Endothelial cell of umbilical vein (primary cell): ENCODE data around the gene MMS19. TPM values are rescaled to one million over a fixed set of nuclear protein-coding genes. Genes with fewer than 3 reads are reported as not detected.

Source experiments
- BruUV-seq: library from RNA; stranded (reverse); fragments of 400-500 nt; replicated peaks from 2 replicates; lab custom pipeline; 2021; lab: Mats Ljungman, UMichigan
- CTCF ChIA-PET: fragments of 300-600, 350-600 bp; sonication (Branson Sonifier 250); formaldehyde crosslinking; loops from one replicate; lab custom pipeline; 2021; ENCODE audit warnings: antibody characterized with exemption, inconsistent platforms; lab: Charles Lee
- POLR2A ChIA-PET: fragments of 300-600, 350-600 bp; sonication (Branson Sonifier 250); formaldehyde crosslinking; loops from one replicate; lab custom pipeline; 2021; ENCODE audit warnings: antibody characterized with exemption, inconsistent platforms; lab: Charles Lee
- DNase-seq: peaks from one replicate; pipeline ENCODE4 v3.0.0-alpha.2; 2011; ENCODE audit warnings: low read depth, low spot score
- FAIRE-seq: peaks from 2 replicates; lab custom pipeline; 2011; peaks lifted over from hg19 to GRCh38; lab: Jason Lieb, UNC
- H2AFZ ChIP-seq: 2 replicates; pipeline ENCODE4 v1.6.0; 2012; ENCODE audit warnings: low read depth, low read length, control low read depth, inconsistent platforms
- H3K27ac ChIP-seq: 2 replicates; pipeline ENCODE4 v1.5.1; 2011; ENCODE audit warnings: low read depth, mild to moderate bottlenecking, control low read depth, low read length, moderate library complexity; ENCODE audit not compliant: insufficient read depth
- H3K27me3 ChIP-seq, 2 experiments: 2 replicates each; pipeline versions ENCODE4 v1.6.0 to v1.6.1; 2011; ENCODE audit warnings: low read length in 2 of 2, mixed read lengths in 1 of 2; ENCODE audit not compliant: control insufficient read depth in 2 of 2, insufficient read depth in 2 of 2
- H3K36me3 ChIP-seq, 2 experiments: 2 replicates in 1 of 2; 3 replicates in 1 of 2; pipeline ENCODE4 v1.5.1; 2011; ENCODE audit warnings: low read length in 2 of 2, mild to moderate bottlenecking in 1 of 2, moderate library complexity in 1 of 2; ENCODE audit not compliant: control insufficient read depth in 2 of 2, insufficient read depth in 2 of 2; ENCODE audit errors: extremely low read depth in 1 of 2
- H3K4me1 ChIP-seq: 3 replicates; pipeline ENCODE4 v1.5.1; 2011; ENCODE audit warnings: mild to moderate bottlenecking, low read length; ENCODE audit not compliant: control insufficient read depth, insufficient read depth; ENCODE audit errors: extremely low read depth
- H3K4me2 ChIP-seq: 2 replicates; pipeline ENCODE4 v1.6.1; 2011; ENCODE audit warnings: low read length, control low read depth, mixed read lengths; ENCODE audit not compliant: insufficient read depth
- H3K4me3 ChIP-seq, 3 experiments: fragments of 200-600 bp in 1 of 3; sonication (generic), shearing (Covaris generic) in 1 of 3; replicated peaks in 1 of 3; 2 replicates each; pipeline ENCODE4 v1.5.1; 2011 to 2016; ENCODE audit warnings: control low read depth in 3 of 3, low read length in 3 of 3, mild to moderate bottlenecking in 2 of 3, inconsistent platforms in 1 of 3, low read depth in 1 of 3, moderate library complexity in 1 of 3; ENCODE audit not compliant: insufficient read depth in 1 of 3
- H3K79me2 ChIP-seq: 2 replicates; pipeline ENCODE4 v1.6.0; 2012; ENCODE audit warnings: low read length, inconsistent platforms; ENCODE audit not compliant: control insufficient read depth, insufficient read depth
- H3K9ac ChIP-seq: replicated peaks from 2 replicates; pipeline ENCODE3; 2011; ENCODE audit warnings: low read length, control low read depth; ENCODE audit not compliant: insufficient read depth; ENCODE audit errors: extremely low read depth
- H3K9me1 ChIP-seq: replicated peaks from 3 replicates; pipeline ENCODE4 v1.6.0; 2011; ENCODE audit warnings: mild to moderate bottlenecking, low read length; ENCODE audit not compliant: control insufficient read depth, insufficient read depth; ENCODE audit errors: extremely low read depth
- H3K9me3 ChIP-seq: replicated peaks from 2 replicates; pipeline ENCODE4 v1.5.1; 2012; ENCODE audit warnings: low read length, inconsistent platforms; ENCODE audit not compliant: control insufficient read depth, insufficient read depth
- H4K20me1 ChIP-seq: replicated peaks from 2 replicates; pipeline ENCODE3; 2011; ENCODE audit warnings: mild to moderate bottlenecking, low read length; ENCODE audit not compliant: control insufficient read depth, insufficient read depth; ENCODE audit errors: extremely low read depth
- EZH2 ChIP-seq: IDR thresholded peaks from 2 replicates; pipeline ENCODE4 v1.6.1; 2012; ENCODE audit warnings: borderline replicate concordance, low read depth, mild to moderate bottlenecking, moderate library complexity, low read length, inconsistent platforms; ENCODE audit not compliant: severe bottlenecking
- GATA2 ChIP-seq: IDR thresholded peaks from 2 replicates; pipeline ENCODE4 v1.7.0; 2011; ENCODE audit warnings: low read depth, mild to moderate bottlenecking, moderate library complexity, mixed read lengths, low read length; ENCODE audit not compliant: insufficient read length, insufficient read depth
- JUN ChIP-seq: IDR thresholded peaks from 2 replicates; pipeline ENCODE4 v1.6.1; 2011; ENCODE audit warnings: borderline replicate concordance, low read depth; ENCODE audit not compliant: insufficient read length, insufficient read depth
- POLR2A ChIP-seq: IDR thresholded peaks from 2 replicates; pipeline ENCODE4 v1.6.1; 2012; ENCODE audit warnings: low read depth, mild to moderate bottlenecking, control low read depth, low read length
- POLR2AphosphoS5 ChIP-seq: IDR thresholded peaks from 2 replicates; pipeline ENCODE4 v1.6.1; 2012; ENCODE audit warnings: low read depth, mild to moderate bottlenecking, control low read depth, low read length, moderate library complexity; ENCODE audit not compliant: insufficient read depth
- dilution Hi-C: fragments of 300-500 bp; cut with MboI; formaldehyde crosslinking; loops from one replicate; pipeline ENCODE4 v1.15.0; 2019; ENCODE audit warnings: low sequenced_read_pairs; ENCODE audit not compliant: extremely low pct_ligation_motif_present
- intact Hi-C: fragments of 100-400 bp; cut with micrococcal nuclease; formaldehyde crosslinking; loops from one replicate; pipeline ENCODE4 v1.10.0; 2022
- polyA plus RNA-seq, 4 experiments: library from polyadenylated mRNA; depleted of rRNA in 3 of 4; stranded (reverse) in 3 of 4; unstranded in 1 of 4; fragments of >200 nt; gene quantifications; 2 replicates each; pipeline versions ENCODE4 v1.2.1 to v1.2.3, GENCODE V29; 2011 to 2012; ENCODE audit warnings: missing spikeins in 1 of 4
- total RNA-seq: library from RNA; stranded (reverse); gene quantifications from 2 replicates; pipeline ENCODE4 v1.2.3, GENCODE V29; 2021

MMS19 gene
- total and polyA plus RNA-seq, 2 donors (not counting 3 experiments of a cell fraction or from before 2014, with no cell fraction given) = 95.2 to 123 TPM

- H3K27ac ChIP-seq = no peak overlapping the region
- no peaks in the 10 kb centered on the region for H4K20me1 ChIP-seq
- ChIA-PET POLR2A (interaction anchor here (1.3 to 2.2 kb wide), 3 partner anchors 12 to 42 kb away, joined by 3 to 8 read pairs (median 3); no protein-coding TSS in a partner anchor), CTCF (interaction anchor here (1.8 to 3.5 kb wide), 8 partner anchors 12 to 72 kb away, joined by 4 to 37 read pairs (median 9); partner anchors contain the start of gene ANKRD2)
- no peak overlapping the region for H3K9ac ChIP-seq
- H3K9me1 ChIP-seq = no peaks in the 10 kb centered on the region
- H3K4me2 ChIP-seq = peak overlapping the region; percentile 58
- no peak for FAIRE-seq
- H3K4me1 ChIP-seq = peaks cover 24% of the 10 kb centered on the region
- peak overlapping the region in 2 of 3 experiments; percentile 64 to 93 for H3K4me3 ChIP-seq
- H3K9me3 ChIP-seq = no peaks in the 10 kb centered on the region
- dilution Hi-C loops (no loop called here), intact Hi-C loops (loop anchor here (1.0 kb wide), 1 partner anchor 8 kb away; no protein-coding TSS in a partner anchor)
- peak; percentile 29 for TF ChIP-seq POLR2AphosphoS5
- no peak for TF ChIP-seq POLR2A
- H3K36me3 ChIP-seq = no peaks in the 10 kb centered on the region
- H2AFZ ChIP-seq = no peak overlapping the region
- BruUV-seq = no TSS peak
- H3K27me3 ChIP-seq = no peaks in the 10 kb centered on the region
- DNase-seq = peak; percentile 72
- H3K79me2 ChIP-seq = peaks cover 56% of the 10 kb centered on the region
Measured at GRCh38 chr10:97500297-97500575, 2.0 kb upstream of the MMS19 start.

GRCh38 chr10:97499561-97500296, 1.5 kb upstream of the MMS19 start:
- Histone ChIP-seq H3K4me1 (peaks cover 29% of the 10 kb centered on the region), H4K20me1 (no peaks in the 10 kb centered on the region), H3K27ac (peak overlapping the region; percentile 29), H3K9me3 (no peaks in the 10 kb centered on the region), H3K27me3 (no peaks in the 10 kb centered on the region), H2AFZ (peak overlapping the region; percentile 46), H3K36me3 (no peaks in the 10 kb centered on the region), H3K4me2 (peak overlapping the region; percentile 58), H3K4me3 (peak overlapping the region; percentile 64 to 93 (median 81)), H3K79me2 (peaks cover 59% of the 10 kb centered on the region), H3K9me1 (no peaks in the 10 kb centered on the region), H3K9ac (peak overlapping the region; percentile 54)
- intact Hi-C loops = loop anchor here (1.0 to 10.0 kb wide), 4 partner anchors 9 to 235 kb away; partner anchors contain the start of genes PGAM1 and ZFYVE27
- TSS peak; percentile 5 for BruUV-seq
- ChIA-PET POLR2A (interaction anchor here (0.6 to 2.2 kb wide), 6 partner anchors 11 to 143 kb away, joined by 3 to 8 read pairs (median 3); no protein-coding TSS in a partner anchor), CTCF (interaction anchor here (1.0 to 3.5 kb wide), 17 partner anchors 9 to 113 kb away, joined by 3 to 37 read pairs (median 7); partner anchors contain the start of gene ANKRD2)
- dilution Hi-C loops = no loop called here
- peak; percentile 72 for FAIRE-seq
- TF ChIP-seq POLR2A = peak; percentile 42
- peak; percentile 60 for TF ChIP-seq POLR2AphosphoS5
- TF ChIP-seq JUN = no peak
- TF ChIP-seq EZH2 = no peak
- TF ChIP-seq GATA2 = no peak
- DNase-seq = peak; percentile 57
